GM12878 (cell line): Measurements from ENCODE around the gene SLC17A2. TPM values are rescaled to one million over a fixed set of nuclear protein-coding genes. Genes with fewer than 3 reads are reported as not detected.

Source experiments
- ATAC-seq: fragments of 200-7000 bp; cut with Tn5 transposase; 3 replicates; pipeline ENCODE4 v1.9.1; 2020; ENCODE audit warnings: mild to moderate bottlenecking, moderate library complexity
- BruUV-seq: library from RNA; stranded (reverse); fragments of 400-500 nt; replicated peaks from 2 replicates; lab custom pipeline; 2021; lab: Mats Ljungman, UMichigan
- CTCF ChIA-PET: fragments of 300-600 bp; sonication (Branson Sonifier 250); formaldehyde crosslinking; extraction: SDS; loops from one replicate; lab custom pipeline; 2021; ENCODE audit warnings: inconsistent platforms; lab: Yijun Ruan, JAX
- POLR2A ChIA-PET: fragments of 350-600 bp; formaldehyde crosslinking; extraction: SDS; loops from one replicate; lab custom pipeline; 2021; ENCODE audit warnings: inconsistent platforms; lab: Charles Lee
- RAD21 ChIA-PET: fragments of 300-600 bp; sonication (Branson Sonifier 250); formaldehyde crosslinking; loops from one replicate; lab custom pipeline; 2023; ENCODE audit warnings: antibody characterized with exemption; ENCODE audit not compliant: unreplicated experiment; lab: Charles Lee
- SMC1A ChIA-PET: fragments of 300-600 bp; sonication (Branson Sonifier 250); formaldehyde crosslinking; loops from one replicate; lab custom pipeline; 2023; ENCODE audit not compliant: unreplicated experiment, uncharacterized antibody; lab: Charles Lee
- DNase-seq: peaks from one replicate; pipeline ENCODE4 v3.0.0-alpha.2; 2011; ENCODE audit warnings: low read depth, low spot score
- FAIRE-seq: peaks from 3 replicates; lab custom pipeline; 2011; peaks lifted over from hg19 to GRCh38; lab: Jason Lieb, UNC
- H2AFZ ChIP-seq: 2 replicates; pipeline ENCODE4 v1.6.0; 2011; ENCODE audit warnings: low read depth, low read length, control low read depth; ENCODE audit not compliant: control insufficient read depth
- H3K27ac ChIP-seq: 2 replicates; pipeline ENCODE4 v1.5.1; 2011; ENCODE audit warnings: control low read depth; ENCODE audit not compliant: control insufficient read depth, insufficient read depth
- H3K27me3 ChIP-seq, 2 experiments: replicated peaks in 1 of 2; 2 replicates each; pipeline versions ENCODE4 v1.6.0 to v1.6.1; 2011; ENCODE audit warnings: low read length in 1 of 2; ENCODE audit not compliant: control insufficient read depth in 2 of 2, insufficient read depth in 2 of 2
- H3K36me3 ChIP-seq, 2 experiments: 2 replicates each; pipeline ENCODE4 v1.5.1; 2011; ENCODE audit warnings: low read length in 1 of 2; ENCODE audit not compliant: control insufficient read depth in 2 of 2, insufficient read depth in 2 of 2
- H3K4me1 ChIP-seq: 2 replicates; pipeline ENCODE4 v1.6.1; 2011; ENCODE audit warnings: mild to moderate bottlenecking, low read length, moderate library complexity, mixed read lengths; ENCODE audit not compliant: control insufficient read depth, insufficient read depth
- H3K4me2 ChIP-seq: 2 replicates; pipeline ENCODE4 v1.6.0; 2011; ENCODE audit warnings: control low read depth; ENCODE audit not compliant: control insufficient read depth, insufficient read depth
- H3K4me3 ChIP-seq: fragments of 200-600 bp; sonication (generic); 2 replicates; pipeline ENCODE4 v1.5.1; 2016
- H3K79me2 ChIP-seq: 2 replicates; pipeline ENCODE4 v1.6.0; 2011; ENCODE audit warnings: low read length; ENCODE audit not compliant: control insufficient read depth, insufficient read depth
- H3K9ac ChIP-seq: 2 replicates; pipeline ENCODE4 v1.8.0; 2011; ENCODE audit warnings: low read length, control low read depth, mixed read lengths; ENCODE audit not compliant: control insufficient read depth, insufficient read depth
- H3K9me3 ChIP-seq: replicated peaks from 3 replicates; pipeline ENCODE4 v1.5.1; 2011; ENCODE audit warnings: mild to moderate bottlenecking, low read length; ENCODE audit not compliant: control insufficient read depth, insufficient read depth
- H4K20me1 ChIP-seq: 2 replicates; pipeline ENCODE4 v1.6.0; 2011; ENCODE audit not compliant: control insufficient read depth, insufficient read depth
- ASH2L ChIP-seq: fragments of 300-600, 200-600 bp; sonication (generic); IDR thresholded peaks from 2 replicates; pipeline ENCODE4 v1.6.1; 2017; ENCODE audit warnings: low read depth, mild to moderate bottlenecking, borderline replicate concordance
- CBX5 ChIP-seq: sonication (generic); IDR thresholded peaks from 2 replicates; pipeline ENCODE4 v1.6.1; 2016; ENCODE audit warnings: low read depth, moderate library complexity, mild to moderate bottlenecking, inconsistent platforms
- CEBPB ChIP-seq, 2 experiments: fragments of 150-350 bp in 1 of 2; IDR thresholded peaks; 2 replicates each; pipeline ENCODE4 v1.6.1; 2012 to 2014; ENCODE audit warnings: low read depth in 2 of 2, low read length in 2 of 2, borderline replicate concordance in 1 of 2, inconsistent platforms in 1 of 2
- CREB1 ChIP-seq: IDR thresholded peaks from 2 replicates; pipeline ENCODE4 v1.6.1; 2012; ENCODE audit warnings: low read depth, mild to moderate bottlenecking, inconsistent platforms
- HCFC1 ChIP-seq: fragments of 150-350 bp; IDR thresholded peaks from 2 replicates; pipeline ENCODE4 v1.6.1; 2014; ENCODE audit warnings: low read length
- HDAC6 ChIP-seq: fragments of 200-600 bp; sonication (generic); IDR thresholded peaks from one replicate; pipeline ENCODE4 v1.8.0; 2017; ENCODE audit warnings: antibody characterized with exemption; ENCODE audit not compliant: unreplicated experiment
- MTA3 ChIP-seq: IDR thresholded peaks from 2 replicates; pipeline ENCODE4 v1.6.1; 2012; ENCODE audit warnings: low read length, inconsistent platforms, borderline replicate concordance
- PAX5 ChIP-seq: IDR thresholded peaks from 2 replicates; pipeline ENCODE4 v1.6.1; 2011; ENCODE audit warnings: low read depth, low read length, borderline replicate concordance
- POU2F2 ChIP-seq: IDR thresholded peaks from 3 replicates; pipeline ENCODE4 v1.6.1; 2011; ENCODE audit warnings: low read depth, mild to moderate bottlenecking, low read length, borderline replicate concordance
- RBBP5 ChIP-seq: fragments of 200-600 bp; sonication (generic); conservative IDR thresholded peaks from 2 replicates; pipeline ENCODE4 v1.6.1; 2016
- SIX5 ChIP-seq: IDR thresholded peaks from 2 replicates; pipeline ENCODE4 v1.6.1; 2011; ENCODE audit warnings: mild to moderate bottlenecking, low read depth, low read length, moderate library complexity; ENCODE audit not compliant: severe bottlenecking
- SMAD5 ChIP-seq: IDR thresholded peaks from 2 replicates; pipeline ENCODE4 v1.6.1; 2016; ENCODE audit warnings: antibody characterized with exemption, low read depth
- TAF1 ChIP-seq: IDR thresholded peaks from 2 replicates; pipeline ENCODE4 v1.6.1; 2011; ENCODE audit warnings: mild to moderate bottlenecking, low read depth, low read length, borderline replicate concordance
- TARDBP ChIP-seq: IDR thresholded peaks from 2 replicates; pipeline ENCODE4 v1.6.1; 2016; ENCODE audit warnings: borderline replicate concordance
- WGBS: methylation state at CpG from one replicate; pipeline ENCODE4 v1.1.6; 2016; ENCODE audit warnings: low lambda C conversion rate; ENCODE audit not compliant: insufficient replicate concordance, insufficient coverage; ENCODE audit errors: missing lambda C conversion rate; 5-methylcytosine and 5-hydroxymethylcytosine counted together
- in situ Hi-C: fragments of 300-500 bp; cut with MboI; formaldehyde crosslinking; loops from 9 replicates; pipeline ENCODE4 v1.14.3; 2018; ENCODE audit warnings: mixed read lengths
- intact Hi-C: fragments of 100-400 bp; cut with micrococcal nuclease; formaldehyde crosslinking; loops from one replicate; pipeline ENCODE4 v1.14.2; 2022; ENCODE audit not compliant: unreplicated experiment
- polyA plus RNA-seq, 11 experiments: library from polyadenylated mRNA; depleted of rRNA in 4 of 11; unstranded in 6 of 11; stranded (reverse) in 5 of 11; fragments of >200 nt; fragmentation: Nextera tagmentation in 4 of 11; fragmentation: Illumina TruSeq in 1 of 11; extraction: Ambion mirVana in 4 of 11; extraction: Trizol in 1 of 11; gene quantifications; 1 replicate in 1 of 11; 2 replicates in 10 of 11; pipeline versions ENCODE4 v1.2.1 to v1.2.3, GENCODE V29; 2011 to 2016; ENCODE audit warnings: inconsistent platforms in 2 of 11, missing spikeins in 2 of 11, low read depth in 1 of 11
- total RNA-seq, 4 experiments: library from RNA; depleted of rRNA in 3 of 4; stranded (reverse); fragments of >200 nt in 3 of 4; fragmentation: Illumina TruSeq in 1 of 4; extraction: Trizol in 1 of 4; gene quantifications; 2 replicates each; pipeline versions ENCODE4 v1.2.1 to v1.2.3, GENCODE V29; 2013 to 2021
- TF ChIP-seq, protein P1 (sequence below): fragments of 450-650 bp; conservative IDR thresholded peaks from 2 replicates; pipeline ENCODE4 v1.6.1; 2017; ENCODE audit warnings: mild to moderate bottlenecking, moderate library complexity
- TF ChIP-seq, protein P2 (sequence below): fragments of 450-650 bp; IDR thresholded peaks from 2 replicates; pipeline ENCODE4 v1.6.1; 2017; ENCODE audit warnings: borderline replicate concordance

Gene SLC17A2
- total and polyA plus RNA-seq, 10 of the 15 experiments (the other 5 are each of a cell fraction or from before 2014, with no cell fraction given), result not detected

DNA sequence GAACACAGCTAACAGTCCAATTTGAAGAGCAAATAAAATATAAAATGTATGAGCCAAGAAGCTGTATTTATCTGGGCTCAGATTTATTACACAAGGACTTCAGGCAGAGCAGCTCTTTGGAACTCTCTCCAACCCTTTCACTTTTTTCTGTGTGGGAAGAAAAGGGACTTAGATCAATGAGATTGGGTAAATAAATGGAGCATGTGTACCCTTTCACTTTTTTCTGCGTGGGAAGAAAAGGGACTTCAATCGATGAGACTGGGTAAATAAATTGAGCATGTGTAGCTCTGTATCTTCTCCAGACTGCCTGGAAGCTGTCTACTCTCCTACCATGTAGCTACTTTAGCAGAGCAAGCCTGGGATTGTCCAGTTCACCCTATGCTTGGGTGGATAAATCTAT lies 67.1 kb downstream of the SLC17A2 start:
- Histone ChIP-seq H4K20me1 (no peaks in the 10 kb centered on the region), H3K36me3 (no peaks in the 10 kb centered on the region), H2AFZ (no peak overlapping the region), H3K27me3 (peaks cover 0 to 3% of the 10 kb centered on the region in 2 experiments; a peak in 3 of 4 replicates), H3K4me2 (no peak overlapping the region), H3K4me1 (no peaks in the 10 kb centered on the region), H3K9ac (no peak overlapping the region), H3K4me3 (no peak overlapping the region), H3K27ac (no peak overlapping the region), H3K79me2 (no peaks in the 10 kb centered on the region), H3K9me3 (no peaks in the 10 kb centered on the region)
- FAIRE-seq, result no peak
- BruUV-seq, result no TSS peak
- TF ChIP-seq HCFC1 (no peak), SMAD5 (no peak), CREB1 (no peak), HDAC6 (no peak), ASH2L (no peak), PAX5 (no peak), RBBP5 (no peak), CEBPB (IDR thresholded peaks at IDR 0.05; ENCODE audit: borderline replicate concordance in 1 of 2, low read depth in 2 of 2, low read length in 2 of 2) (no peak), MTA3 (no peak), SIX5 (no peak), TAF1 (no peak), POU2F2 (no peak), TARDBP (no peak), CBX5 (no peak)
- TF ChIP-seq, protein P1, sequence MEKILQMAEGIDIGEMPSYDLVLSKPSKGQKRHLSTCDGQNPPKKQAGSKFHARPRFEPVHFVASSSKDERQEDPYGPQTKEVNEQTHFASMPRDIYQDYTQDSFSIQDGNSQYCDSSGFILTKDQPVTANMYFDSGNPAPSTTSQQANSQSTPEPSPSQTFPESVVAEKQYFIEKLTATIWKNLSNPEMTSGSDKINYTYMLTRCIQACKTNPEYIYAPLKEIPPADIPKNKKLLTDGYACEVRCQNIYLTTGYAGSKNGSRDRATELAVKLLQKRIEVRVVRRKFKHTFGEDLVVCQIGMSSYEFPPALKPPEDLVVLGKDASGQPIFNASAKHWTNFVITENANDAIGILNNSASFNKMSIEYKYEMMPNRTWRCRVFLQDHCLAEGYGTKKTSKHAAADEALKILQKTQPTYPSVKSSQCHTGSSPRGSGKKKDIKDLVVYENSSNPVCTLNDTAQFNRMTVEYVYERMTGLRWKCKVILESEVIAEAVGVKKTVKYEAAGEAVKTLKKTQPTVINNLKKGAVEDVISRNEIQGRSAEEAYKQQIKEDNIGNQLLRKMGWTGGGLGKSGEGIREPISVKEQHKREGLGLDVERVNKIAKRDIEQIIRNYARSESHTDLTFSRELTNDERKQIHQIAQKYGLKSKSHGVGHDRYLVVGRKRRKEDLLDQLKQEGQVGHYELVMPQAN, result no peak
- TF ChIP-seq, protein P2, sequence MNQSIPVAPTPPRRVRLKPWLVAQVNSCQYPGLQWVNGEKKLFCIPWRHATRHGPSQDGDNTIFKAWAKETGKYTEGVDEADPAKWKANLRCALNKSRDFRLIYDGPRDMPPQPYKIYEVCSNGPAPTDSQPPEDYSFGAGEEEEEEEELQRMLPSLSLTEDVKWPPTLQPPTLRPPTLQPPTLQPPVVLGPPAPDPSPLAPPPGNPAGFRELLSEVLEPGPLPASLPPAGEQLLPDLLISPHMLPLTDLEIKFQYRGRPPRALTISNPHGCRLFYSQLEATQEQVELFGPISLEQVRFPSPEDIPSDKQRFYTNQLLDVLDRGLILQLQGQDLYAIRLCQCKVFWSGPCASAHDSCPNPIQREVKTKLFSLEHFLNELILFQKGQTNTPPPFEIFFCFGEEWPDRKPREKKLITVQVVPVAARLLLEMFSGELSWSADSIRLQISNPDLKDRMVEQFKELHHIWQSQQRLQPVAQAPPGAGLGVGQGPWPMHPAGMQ, result no peak
- ChIA-PET SMC1A (no interaction called here), RAD21 (no interaction called here), POLR2A (interaction anchor here (0.5 kb wide), 1 partner anchor 227 kb away, joined by 7 read pairs; no protein-coding TSS in a partner anchor), CTCF (interaction anchor here (0.7 to 1.0 kb wide), 3 partner anchors 23 to 640 kb away, joined by 3 read pairs; no protein-coding TSS in a partner anchor)
- ATAC-seq, result no peak
- in situ Hi-C loops (no loop called here), intact Hi-C loops (no loop called here)
- DNase-seq, result no peak
- WGBS, result 59% methylated on average over 2 of the region's 2 CpGs
